Measurements from ENCODE around the gene CREG1. TPM values are rescaled to one million over a fixed set of nuclear protein-coding genes. Genes with fewer than 3 reads are reported as not detected.

Gene CREG1
- total RNA-seq, 4 donors from 2014 or later, result 110 to 247 (median 187) TPM

GRCh38 chr1:167496797-167497619 lies 56.6 kb downstream of the CREG1 start:
- Histone ChIP-seq H3K9me3 (no peaks in the 10 kb centered on the region), H3K4me3 (no peak overlapping the region), H3K27me3 (peaks cover 17% of the 10 kb centered on the region), H3K27ac (no peak overlapping the region), H3K36me3 (no peaks in the 10 kb centered on the region), H3K4me1 (no peaks in the 10 kb centered on the region)
- no peak for ATAC-seq
- 68 to 75% methylated on average over 8 to 11 of the region's 11 CpGs for WGBS, 2 donors (ENCODE audit: low coverage in 1 of 2)
- TF ChIP-seq CTCF (IDR thresholded peaks at IDR 0.05), result no peak
- no peak for TF ChIP-seq POLR2AphosphoS5 (IDR thresholded peaks at IDR 0.05)
- no peak for TF ChIP-seq EP300 (IDR thresholded peaks at IDR 0.05)
- no peak for TF ChIP-seq POLR2A (IDR thresholded peaks at IDR 0.05)

- ATAC-seq, result no peak
- no peaks in the 10 kb centered on the region for H3K36me3 ChIP-seq
- no peaks in the 10 kb centered on the region for H3K9me3 ChIP-seq
- peaks cover 17% of the 10 kb centered on the region for H3K27me3 ChIP-seq
- 75 to 88% methylated on average over 2 of the region's 2 CpGs for WGBS, 2 donors (ENCODE audit: low coverage in 1 of 2)
- no peak overlapping the region for H3K27ac ChIP-seq
- no peaks in the 10 kb centered on the region for H3K4me1 ChIP-seq
- TF ChIP-seq POLR2A (IDR thresholded peaks at IDR 0.05) (no peak), EP300 (IDR thresholded peaks at IDR 0.05) (no peak), CTCF (IDR thresholded peaks at IDR 0.05) (no peak), POLR2AphosphoS5 (IDR thresholded peaks at IDR 0.05) (no peak)
- H3K4me3 ChIP-seq, result no peak overlapping the region
Measured at GRCh38 chr1:167493372-167493771, 60.2 kb downstream of the CREG1 start.

DNA sequence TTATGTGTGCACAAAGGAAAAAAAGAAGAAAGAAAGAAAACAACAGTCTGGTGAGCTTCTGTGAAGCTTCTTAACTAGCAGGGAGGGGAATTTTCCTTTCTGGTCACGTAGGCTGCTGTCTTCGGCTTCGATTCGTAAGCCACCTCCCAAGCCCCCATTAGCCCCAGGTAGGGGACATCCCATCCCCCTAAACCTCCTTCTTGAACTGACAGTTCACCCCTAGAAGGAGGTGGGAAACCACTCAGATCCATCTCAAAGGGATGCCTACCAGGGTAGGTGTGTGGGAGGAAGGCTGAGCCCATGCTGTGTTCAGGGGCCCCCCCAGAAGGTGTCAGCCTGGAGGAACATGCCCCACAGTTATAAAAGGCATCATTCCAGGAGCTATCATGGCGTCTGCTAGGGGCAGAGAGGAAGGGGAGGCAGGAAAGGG lies 61.1 kb downstream of the CREG1 start:
- Histone ChIP-seq H3K4me1 (no peaks in the 10 kb centered on the region), H3K4me3 (no peak overlapping the region), H3K27ac (no peak overlapping the region), H3K9me3 (no peaks in the 10 kb centered on the region), H3K27me3 (peaks cover 17% of the 10 kb centered on the region), H3K36me3 (no peaks in the 10 kb centered on the region)
- WGBS, 2 donors (ENCODE audit: low coverage in 1 of 2), result 40 to 51% methylated on average over 5 of the region's 5 CpGs
- no peak for ATAC-seq
- TF ChIP-seq POLR2AphosphoS5 (IDR thresholded peaks at IDR 0.05) (no peak), POLR2A (IDR thresholded peaks at IDR 0.05) (no peak), CTCF (IDR thresholded peaks at IDR 0.05) (no peak), EP300 (IDR thresholded peaks at IDR 0.05) (no peak)

- H3K4me1 ChIP-seq, result no peaks in the 10 kb centered on the region
- ATAC-seq, result no peak
- H3K4me3 ChIP-seq, result no peak overlapping the region
- no peaks in the 10 kb centered on the region for H3K36me3 ChIP-seq
- no peak overlapping the region for H3K27ac ChIP-seq
- H3K27me3 ChIP-seq, result peaks cover 17% of the 10 kb centered on the region
- 69 to 72% methylated on average over 9 to 12 of the region's 12 CpGs for WGBS, 2 donors (ENCODE audit: low coverage in 1 of 2)
- TF ChIP-seq EP300 (IDR thresholded peaks at IDR 0.05), result no peak
- no peak for TF ChIP-seq POLR2AphosphoS5 (IDR thresholded peaks at IDR 0.05)
- no peak for TF ChIP-seq CTCF (IDR thresholded peaks at IDR 0.05)
- no peak for TF ChIP-seq POLR2A (IDR thresholded peaks at IDR 0.05)
- H3K9me3 ChIP-seq, result no peaks in the 10 kb centered on the region
Measured at GRCh38 chr1:167491586-167492461, 61.7 kb downstream of the CREG1 start.

Other genes starting within 250 kb of the CREG1 start
- gene CD247, start 35.2 kb downstream of the CREG1 start, total RNA-seq, result 1 to 10 TPM in 1 of 4 donors, under 1 TPM in 2, not detected in 1; 0.31 to 1.3 (median 0.45) TPM
- gene RCSD1, start 76.5 kb upstream of the CREG1 start, total RNA-seq, result 10 to 100 TPM; 14.5 to 20.6 (median 17.3) TPM
- gene MPZL1, start 168.2 kb upstream of the CREG1 start, total RNA-seq, result 100 to 1,000 TPM in 1 of 4 donors, 10 to 100 TPM in 3; 83.7 to 127 (median 95.8) TPM

Data from gastroesophageal sphincter (tissue), 4 donors.